ENCODE results near the gene PASK.
A peak's percentile ranks its signal among the peaks of the same experiment; 100 is the strongest.
"Not testable (repeated sequence)": the region's sequence is repeated elsewhere in the genome, so short reads cannot be mapped to it uniquely, and the experiment has no call there.

Gene PASK

DNA sequence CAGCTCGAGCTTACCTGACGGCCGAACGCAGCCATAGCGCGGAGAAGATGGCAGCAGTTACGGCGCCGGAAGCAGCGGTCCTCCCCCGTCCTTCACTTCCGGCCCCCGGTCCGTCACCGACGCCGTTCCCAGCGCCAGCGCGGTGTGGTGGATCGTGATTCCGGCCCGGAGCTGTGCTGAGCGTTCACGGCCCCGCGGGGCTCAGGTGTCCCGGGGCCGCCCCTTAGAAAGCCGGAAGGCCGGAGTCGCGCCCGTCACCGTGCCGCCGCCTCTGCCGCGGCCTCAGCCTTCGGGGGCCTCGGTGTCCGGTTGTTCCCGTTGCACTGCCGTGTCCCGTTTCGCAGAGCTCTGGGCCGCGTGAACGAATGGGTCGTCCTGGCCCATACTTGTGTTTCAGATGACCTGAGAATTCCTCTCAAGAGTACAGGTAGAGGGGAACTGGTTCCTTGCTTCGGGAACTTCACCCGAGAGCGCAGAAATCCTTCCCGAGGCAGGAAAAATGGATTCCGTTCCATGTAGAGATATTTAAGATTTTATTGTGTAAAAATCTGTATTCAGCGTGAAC lies 47.0 kb downstream of the PASK start, which contains the start of gene MTERF4:
MTERF4 (minus strand) TSS at position 49 of the 565 bp plus-strand sequence; CDS start at position 35, 14 bp downstream.
- peak; percentile 57 to 75 for DNase-seq

DNA sequence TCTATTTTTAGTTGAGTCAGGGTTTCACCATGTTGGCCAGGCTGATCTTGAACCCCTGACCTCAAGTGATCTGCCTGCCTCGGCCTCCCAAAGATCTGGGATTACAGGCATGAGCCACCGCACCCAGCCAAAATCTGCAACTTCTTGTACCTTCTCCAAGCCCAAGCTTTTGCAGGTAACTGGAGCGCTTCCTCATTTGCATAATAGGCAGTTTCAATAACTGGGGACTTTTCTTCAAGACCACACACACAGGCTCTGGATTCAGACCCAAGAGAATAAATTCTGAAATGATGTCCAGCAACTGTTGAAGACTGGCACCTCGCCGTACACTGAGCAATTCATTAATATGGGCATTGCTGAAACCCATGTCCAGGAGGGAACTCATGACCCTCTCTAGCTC lies 50.0 kb downstream of the PASK start:
- no peak for DNase-seq

DNA sequence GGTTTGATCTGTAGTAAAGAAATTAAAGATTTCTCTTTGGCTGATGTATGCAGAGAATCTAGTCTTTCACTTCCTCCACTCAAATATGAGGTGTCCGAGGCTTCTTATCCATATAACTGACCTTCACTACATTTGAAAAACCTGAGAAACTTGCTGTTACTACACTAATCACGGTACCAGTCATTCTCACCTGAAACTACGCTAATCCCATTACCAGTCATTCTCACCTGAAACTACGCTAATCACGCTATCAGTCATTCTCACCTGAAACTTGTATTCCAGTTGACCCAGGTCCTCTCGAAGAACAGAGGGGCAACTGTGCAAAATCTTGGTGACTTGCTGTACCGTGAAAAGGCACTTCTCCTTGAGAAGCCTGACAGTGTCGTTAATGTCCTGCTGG lies 52.3 kb downstream of the PASK start:
- no peak for DNase-seq

DNA sequence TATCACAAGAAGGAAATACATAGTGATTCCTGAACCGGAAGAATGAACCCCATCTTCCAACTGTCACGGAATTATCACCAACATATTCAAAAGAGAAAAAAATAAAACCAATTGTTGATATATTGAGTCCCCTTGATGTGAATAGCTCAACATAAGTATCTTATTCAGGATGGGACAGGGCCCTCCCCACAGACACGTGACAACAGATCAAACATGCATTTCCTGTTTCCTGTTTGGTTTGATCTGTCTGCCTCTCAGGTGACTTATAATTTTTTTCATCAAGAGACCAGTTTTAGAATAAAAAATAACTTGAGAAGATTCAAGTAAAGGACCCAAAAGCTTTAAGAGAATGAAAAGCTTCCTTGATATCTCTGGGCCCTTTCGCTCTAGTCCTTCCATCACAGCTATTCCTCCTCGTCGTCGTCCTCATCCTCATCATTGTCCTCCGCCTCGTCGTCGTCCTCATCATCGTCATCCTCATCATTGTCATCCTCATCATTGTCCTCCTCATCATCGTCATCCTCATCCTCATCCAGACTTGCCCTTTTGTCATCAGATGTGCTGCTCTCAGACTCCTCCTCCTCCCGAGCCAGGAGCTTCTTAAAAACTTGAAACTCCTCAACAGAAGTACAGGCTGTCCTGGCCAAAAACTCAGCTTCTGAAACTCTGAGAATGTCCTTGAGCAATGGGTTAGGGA lies 53.5 kb downstream of the PASK start:
- no peak for DNase-seq

DNA sequence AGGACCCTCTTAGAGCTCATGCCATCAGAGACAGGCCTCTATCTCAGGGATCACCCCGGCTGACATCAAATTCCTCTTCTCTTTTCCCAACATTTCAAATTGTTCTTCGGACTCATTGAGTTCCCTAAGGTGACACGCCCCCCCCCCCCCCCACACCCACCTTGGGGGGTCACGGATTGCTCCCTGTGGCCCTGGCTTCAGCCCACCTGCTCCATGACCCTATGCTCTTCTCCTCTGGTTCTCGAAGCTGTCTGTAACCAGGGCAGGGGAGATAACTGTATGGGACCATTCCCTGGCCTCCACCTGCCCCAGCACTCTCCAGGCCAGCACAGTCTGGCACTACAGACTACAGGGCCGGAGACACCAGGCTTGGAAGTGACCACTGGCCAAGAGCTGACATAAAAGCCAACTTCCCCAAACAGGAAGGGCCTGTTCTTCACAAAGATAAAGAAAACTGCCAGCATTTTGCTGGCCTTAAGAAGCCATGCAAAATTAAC lies 54.3 kb downstream of the PASK start:
- DNase-seq: no peak

DNA sequence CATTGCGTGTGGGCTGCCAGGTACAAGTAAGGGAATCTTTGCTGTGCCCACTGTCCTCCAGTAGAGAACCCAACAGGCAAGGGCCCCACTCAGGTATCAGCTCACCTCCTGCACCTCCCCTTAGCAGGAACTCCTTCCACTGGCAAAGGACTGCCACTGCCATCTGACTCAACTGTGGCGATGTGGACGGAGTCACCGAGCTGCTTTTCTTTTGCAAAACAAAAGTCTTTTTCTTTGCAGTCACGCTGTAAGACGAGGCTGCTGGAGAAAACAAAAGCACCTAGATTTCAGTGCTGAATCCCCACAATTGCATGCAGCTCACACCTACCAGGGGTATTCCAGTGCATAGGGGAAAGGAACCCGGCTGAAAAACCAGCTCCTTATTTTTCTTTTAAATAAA lies 55.1 kb downstream of the PASK start:
- DNase-seq: no peak

DNA sequence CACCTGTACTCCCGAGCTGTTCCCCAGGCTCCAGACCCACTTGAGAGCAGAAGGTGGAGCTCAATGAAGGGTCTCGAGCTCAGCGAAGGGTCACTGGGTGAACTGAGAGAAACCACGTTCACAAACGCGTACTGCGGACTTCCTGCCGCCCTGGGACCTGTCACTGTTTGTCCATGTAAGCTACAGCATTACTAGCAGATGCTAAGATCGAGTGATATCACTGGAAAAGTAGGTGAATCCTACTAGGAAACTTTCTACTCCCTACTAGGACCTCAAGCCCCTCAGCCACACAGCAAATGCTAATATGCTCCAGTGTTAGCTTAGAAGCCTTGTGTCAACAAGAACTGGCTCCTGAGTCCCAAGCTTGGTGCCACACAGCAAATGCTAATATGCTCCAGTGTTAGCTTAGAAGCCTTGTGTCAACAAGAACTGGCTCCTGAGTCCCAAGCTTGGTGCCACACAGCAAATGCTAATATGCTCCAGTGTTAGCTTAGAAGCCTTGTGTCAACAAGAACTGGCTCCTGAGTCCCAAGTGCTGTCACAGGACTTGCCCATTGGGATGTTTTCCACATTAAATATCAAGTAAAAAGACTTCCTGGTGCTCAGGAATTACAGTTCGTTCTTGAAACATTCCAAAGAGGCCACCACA lies 56.0 kb downstream of the PASK start:
- not testable (repeated sequence) for DNase-seq

DNA sequence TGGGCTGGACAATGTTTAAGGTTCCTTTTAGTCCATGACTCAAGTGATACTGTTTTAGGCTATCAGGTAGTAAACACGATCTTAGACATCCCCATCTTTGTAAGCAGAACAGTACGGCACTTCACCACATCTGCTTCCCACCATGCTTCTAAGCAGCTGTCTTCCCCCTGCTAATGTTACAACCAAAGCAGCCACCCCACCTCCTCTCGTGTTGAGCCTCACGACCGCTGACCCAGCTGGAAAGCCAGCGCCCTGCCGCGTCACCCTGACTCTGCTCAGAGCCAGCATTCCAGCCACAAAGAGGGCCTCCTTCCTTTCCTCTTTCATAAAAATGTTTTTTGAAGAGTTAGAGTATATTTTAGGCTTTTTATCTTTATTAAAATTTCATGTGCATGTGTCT lies 56.6 kb downstream of the PASK start:
- no peak for DNase-seq

DNA sequence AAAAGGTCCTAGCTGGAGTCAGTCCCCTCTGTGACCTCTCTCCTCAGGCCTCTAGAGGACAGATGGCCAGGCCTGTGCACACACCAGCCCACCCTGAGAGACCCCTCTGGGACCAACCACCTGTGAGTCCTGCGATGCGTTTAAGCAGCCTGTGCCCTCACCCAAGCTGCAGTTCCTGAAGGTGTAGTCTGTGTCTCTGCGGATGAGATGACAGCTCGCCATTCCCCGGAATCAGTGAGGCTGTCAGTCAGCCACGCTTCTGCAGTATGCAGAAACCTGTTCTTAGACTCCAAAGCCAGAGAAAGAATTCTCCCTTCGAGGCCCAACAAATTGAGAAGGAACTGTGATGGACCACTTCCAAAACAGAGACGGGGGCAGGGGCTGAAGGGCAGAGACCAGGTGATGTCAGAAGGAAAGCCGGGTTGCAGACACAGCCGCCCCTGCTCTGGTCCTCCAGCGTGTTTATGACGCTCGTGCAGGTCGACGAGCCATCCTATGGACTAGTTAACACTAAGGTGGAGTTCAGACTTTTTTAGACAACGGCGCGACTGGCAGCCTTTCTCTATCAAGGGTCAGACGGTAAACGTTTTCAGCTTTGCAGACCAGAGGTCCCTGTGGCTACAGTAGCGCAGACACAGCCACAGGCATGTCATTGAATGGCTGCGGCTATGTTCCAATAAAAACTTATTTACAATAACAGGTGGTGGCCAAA lies 57.4 kb downstream of the PASK start:
- DNase-seq: no peak

DNA sequence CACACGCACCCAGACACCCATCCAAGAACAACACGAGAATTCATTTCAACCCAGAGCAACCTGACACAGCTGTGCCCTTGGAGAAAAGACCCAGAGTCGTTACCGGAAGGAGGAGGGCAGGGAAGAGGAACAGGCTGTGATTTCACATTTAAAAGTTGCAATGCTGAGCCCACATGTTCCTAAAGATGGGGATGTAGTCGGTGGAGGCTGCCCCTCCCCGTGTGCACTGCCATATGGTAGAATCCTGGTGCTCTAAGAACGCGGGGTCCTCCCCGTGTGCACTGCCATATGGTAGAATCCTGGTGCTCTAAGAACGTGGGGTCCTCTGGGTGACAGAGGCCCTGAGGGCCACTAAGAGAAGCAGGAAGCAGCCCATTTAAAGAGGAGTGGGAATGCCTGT lies 58.1 kb downstream of the PASK start:
- DNase-seq: no peak

DNA sequence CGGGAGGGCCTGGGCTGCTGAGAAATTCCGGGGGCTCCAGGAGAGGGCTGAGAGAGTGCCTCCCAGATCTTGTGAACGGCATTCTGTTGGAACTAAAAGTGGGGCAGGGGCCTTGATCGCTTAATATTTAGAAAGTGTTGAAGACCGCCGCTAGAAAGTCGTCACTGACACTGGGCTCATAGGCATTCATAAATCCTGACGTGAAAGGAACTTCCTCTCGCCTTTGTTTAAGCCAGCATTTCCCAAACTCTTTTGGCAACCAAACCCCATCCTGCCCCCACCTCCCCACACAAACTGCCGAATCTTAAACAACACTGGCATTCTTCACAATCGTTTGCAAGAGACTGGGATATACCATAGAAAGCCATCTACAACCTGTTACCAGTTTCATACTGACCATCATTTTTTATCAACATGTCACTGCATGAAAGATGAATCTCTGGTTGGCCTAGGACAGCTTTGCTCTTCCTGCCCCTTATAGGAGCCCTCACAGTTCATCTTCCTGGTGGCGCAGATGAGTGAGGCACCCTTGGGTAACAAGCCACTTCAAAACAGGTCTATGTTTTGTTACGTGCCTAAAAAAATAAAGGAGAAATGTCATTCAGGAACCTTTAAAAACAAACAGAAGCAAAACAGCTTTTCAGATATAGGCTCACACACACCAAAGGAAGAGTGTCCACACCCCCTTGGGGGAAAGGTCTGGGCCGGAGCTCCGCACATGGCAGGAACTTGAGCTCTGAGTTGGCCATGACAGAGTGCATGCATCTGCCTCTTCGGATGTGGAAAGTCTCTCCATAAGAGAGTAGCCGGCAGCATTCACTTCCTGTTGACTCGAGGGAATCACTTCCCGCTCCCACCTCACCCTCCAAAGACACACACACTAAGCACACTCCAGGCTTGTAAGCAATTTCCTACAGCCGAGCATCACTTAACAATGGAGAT lies 60.2 kb downstream of the PASK start:
- DNase-seq: no peak

DNA sequence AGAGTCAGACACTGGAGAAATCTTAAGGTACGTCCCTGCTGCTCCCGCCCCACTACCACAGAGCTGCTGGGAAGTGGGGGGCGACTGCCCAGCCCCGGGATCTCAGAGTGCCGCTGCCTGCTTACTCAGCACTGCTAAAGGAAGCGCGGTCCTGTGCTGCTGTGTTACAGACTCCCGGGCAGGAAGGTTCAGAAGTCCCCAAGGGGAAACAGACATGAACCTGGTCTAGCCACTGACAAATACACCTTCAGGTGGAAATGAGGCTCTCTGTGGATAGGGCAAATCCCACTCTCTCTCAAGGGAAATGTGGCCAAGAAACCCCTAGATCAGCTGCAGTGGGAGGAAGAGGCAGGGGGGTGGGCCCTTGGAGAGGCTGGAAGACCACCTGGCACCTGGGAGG lies 60.9 kb downstream of the PASK start:
- no peak for DNase-seq

DNA sequence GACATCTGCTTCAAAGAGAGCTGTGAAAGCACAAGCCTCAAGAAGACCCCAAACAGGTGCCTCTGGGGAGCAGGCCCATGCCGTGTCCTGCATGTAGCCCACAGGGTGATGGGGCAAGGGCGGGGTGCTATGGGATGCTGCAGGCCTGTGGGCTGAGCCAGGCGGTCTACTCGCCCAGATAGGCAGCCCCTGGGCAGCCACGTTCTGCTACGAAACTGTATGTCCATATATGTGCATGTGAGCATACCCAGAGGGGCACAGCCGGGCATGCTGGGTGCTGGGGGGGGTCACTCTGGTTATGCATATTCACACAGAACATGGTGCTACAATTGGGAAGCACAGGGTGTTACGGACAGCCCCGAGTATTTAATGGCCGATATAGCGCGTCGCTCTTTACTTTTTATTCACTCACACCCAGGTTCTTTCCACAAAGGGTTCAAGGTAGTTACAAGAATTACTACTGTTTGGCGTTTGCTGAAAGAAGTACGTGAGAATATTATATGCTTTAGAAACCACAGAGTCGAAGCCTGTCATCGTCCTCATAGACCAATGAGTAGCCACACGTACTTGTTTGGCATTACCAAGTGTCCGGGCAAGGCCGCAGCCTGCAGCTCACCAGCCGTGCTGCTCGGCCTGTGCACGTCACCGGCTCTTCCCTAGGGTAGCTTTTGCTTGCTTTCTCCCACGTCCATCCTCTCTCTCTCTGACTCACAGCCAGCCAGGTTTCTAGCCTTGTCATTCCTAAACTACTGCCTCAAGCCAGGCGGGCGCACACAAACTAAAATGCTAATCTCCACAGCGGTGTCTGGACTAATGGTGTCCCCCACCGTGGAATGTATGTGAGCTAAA lies 61.6 kb downstream of the PASK start:
- DNase-seq: no peak

DNA sequence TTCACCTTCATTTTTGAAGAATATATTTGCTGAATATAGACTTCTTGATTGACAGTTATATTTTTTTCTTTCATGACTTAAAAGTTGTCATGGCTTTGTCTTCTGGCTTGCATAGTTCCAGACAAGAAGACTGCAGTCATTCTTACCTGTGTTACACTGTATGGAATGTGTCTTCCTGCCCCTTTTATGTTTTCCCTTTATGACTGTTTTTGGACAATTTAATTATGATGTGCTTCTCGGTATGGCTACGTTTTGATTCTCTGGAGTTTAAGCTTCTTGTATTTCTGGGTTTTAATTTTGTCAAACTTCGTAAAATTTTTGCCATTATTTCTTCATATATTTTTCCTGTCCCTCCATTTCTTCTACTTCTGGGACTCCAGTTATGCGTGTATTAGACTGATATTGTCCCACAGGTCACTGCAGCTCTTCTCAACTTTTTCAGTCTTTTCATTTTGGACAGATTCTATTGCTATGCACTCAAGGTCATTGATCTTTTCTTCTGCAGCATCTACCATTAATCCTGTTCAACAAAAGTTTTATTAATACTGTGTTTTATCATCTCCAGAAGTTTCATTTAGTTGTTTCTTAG lies 64.3 kb downstream of the PASK start:
- no peak for DNase-seq

DNA sequence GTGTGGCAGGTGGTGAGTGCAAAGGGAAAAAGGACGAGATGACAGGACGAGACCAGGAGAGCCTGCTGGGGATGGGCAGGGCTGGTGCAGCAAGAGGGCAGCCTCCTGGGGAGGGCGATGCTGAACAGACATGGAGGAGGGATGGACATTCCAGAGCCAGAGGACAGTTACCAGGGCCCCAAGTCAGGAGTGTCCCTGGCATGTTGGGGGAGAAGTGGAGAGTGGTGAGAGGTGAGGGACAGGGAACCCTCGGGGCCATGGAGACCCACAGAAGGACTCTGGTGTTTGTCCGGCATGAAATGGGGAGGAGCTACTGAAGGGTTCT lies 66.2 kb downstream of the PASK start:
- no peak for DNase-seq

DNA sequence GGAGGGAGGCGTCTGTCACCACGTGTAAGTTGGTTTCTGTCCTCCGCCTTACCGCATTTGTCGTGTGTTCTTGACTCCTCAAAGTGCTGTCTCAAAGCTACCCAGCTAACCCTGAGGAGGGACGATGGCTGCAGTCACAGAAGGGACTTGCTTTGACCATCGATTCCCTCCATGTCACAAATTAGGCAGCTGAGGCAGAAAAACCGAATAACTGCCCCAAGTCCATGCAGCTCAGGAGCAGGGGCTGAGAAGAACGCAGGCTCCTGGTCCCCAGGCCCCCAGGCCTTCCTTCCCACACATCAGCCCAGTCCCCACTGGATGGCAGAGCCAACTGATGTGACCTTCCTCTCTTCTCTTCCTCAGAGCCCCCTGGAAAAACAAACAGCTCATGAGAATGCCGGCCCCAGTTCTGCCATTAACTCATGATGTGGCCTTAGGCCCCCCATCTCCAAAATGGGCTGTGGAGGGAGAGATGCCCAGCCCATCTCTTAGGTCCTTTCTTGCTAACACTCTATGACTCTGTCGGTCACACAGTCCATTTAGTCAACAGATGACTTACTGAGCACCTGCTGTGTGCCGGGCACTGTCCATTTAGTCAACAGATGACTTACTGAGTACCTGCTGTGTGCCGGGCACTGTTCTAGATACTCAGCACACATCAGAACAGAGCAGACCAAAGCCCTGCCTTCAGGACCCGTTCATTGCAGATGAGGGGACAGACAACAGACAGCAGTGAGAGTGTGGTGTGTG lies 66.8 kb downstream of the PASK start:
- DNase-seq: no peak

DNA sequence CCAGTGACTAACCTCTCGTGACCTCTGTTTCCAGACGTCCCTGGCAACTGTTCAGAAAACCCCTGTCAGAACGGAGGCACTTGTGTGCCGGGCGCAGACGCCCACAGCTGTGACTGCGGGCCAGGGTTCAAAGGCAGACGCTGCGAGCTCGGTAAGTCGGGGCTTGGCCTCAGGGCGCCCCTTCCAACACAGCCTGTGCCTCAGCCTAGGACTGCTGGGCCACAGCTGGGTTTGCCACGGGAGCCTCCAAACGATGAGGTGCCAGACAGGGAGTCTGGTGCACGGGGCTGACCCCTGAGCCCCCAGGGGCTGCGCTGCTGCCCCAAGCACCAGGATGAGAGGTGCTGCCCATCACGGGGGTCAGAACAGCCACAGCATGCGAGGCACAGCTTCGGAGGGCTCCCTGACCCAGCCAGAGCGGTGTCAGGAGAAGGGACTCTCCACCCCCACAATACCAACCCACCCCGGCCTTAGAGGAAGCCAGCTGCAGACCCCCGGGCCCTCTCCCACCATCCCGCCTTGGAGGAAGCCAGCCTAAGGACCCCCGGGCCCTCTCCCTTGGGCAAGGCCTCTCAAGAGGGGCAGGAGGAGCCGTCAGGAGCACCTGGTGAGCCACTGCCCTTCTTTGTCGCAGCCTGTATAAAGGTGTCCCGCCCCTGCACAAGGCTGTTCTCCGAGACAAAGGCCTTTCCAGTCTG lies 67.5 kb downstream of the PASK start:
- no peak for DNase-seq

DNA sequence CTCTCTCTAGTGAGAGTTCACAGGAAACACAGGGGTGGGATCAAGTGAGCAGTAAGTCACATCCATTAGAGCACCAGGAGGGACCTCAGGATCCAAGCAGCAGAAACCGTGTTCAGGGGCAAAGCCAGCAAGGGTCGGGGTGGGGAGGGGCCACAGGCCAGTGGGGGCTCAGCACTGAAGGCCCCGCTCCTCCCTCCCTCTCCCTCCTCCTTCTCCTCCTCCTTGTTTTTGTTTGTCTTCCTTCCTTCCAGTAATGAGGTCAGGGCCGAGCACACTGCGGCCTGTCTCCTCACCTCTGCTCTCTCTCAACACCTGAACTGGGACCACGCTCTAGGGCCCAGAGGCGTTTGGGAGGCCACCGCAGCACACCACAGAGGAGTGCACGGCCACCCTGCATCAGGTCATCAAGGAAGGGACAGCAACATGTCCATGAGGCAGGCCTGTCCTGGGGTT lies 68.1 kb downstream of the PASK start:
- DNase-seq: no peak

DNA sequence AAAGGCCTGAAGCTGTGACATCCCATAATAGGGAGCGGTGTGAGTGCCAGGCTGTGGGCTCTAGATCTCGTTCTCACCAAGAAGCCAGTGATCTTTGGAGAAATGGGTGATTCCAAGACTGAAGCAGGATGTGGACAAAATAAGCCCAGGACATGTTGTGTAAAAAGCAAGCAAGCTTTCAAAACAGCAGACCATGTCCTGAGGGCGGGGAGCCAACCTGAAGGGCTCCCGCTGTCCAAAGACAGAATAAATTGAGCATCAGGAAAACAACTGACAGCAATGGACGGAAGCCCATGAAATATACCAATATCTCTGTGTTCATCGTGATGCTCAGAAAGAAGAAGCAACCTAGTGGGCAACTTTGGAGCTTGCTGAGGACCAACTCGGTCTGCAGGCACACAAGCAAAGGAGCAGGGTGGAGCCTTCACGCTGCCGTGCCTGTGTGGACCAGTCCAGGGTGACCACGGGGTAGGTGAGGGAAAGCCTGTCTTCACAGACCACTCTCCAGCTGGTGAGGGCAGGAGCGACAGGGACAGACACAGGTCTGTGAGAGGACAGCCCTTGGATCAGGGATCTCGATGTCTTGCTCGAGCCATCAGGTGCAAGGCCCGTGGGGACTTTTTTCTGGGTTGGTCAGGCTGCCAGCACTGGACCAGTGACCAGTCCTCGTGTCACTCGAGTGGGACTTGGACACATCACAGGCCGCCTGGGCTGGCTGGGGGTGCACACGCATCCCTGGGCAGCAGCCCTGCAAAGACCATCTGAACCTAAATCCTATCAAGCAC lies 68.7 kb downstream of the PASK start:
- no peak for DNase-seq

All from bone marrow (tissue), 2 donors.